Kidney (tissue), 14 donors: ENCODE measurements around the gene C14orf39. TPM values are rescaled to one million over a fixed set of nuclear protein-coding genes. Genes with fewer than 3 reads are reported as not detected.

Experiments used
- DNase-seq, 5 donors: peaks; one replicate each; pipeline ENCODE4 v3.0.0-alpha.2; 2013 to 2020
- FAIRE-seq: peaks from 2 replicates; lab custom pipeline; 2012; peaks lifted over from hg19 to GRCh38; lab: Jason Lieb, UNC
- H3K27ac ChIP-seq, 2 donors: one replicate each; pipeline ENCODE4 v1.7.0; 2013; ENCODE audit warnings: low read depth in 2 of 2, low read length in 2 of 2, inconsistent platforms in 1 of 2
- H3K27me3 ChIP-seq: one replicate; pipeline ENCODE4 v1.7.1; 2013; ENCODE audit warnings: low read length, inconsistent platforms; ENCODE audit not compliant: control insufficient read depth, insufficient read depth
- H3K36me3 ChIP-seq, 3 donors: one replicate each; pipeline versions ENCODE4 v1.7.0 to v1.7.1; 2013; ENCODE audit warnings: low read length in 3 of 3, control low read depth in 1 of 3, inconsistent platforms in 1 of 3; ENCODE audit not compliant: insufficient read depth in 3 of 3, control insufficient read depth in 2 of 3
- H3K4me1 ChIP-seq, 3 donors: one replicate each; pipeline versions ENCODE4 v1.7.0 to v1.7.1; 2013; ENCODE audit warnings: low read length in 3 of 3, inconsistent platforms in 1 of 3, low read depth in 1 of 3; ENCODE audit not compliant: control insufficient read depth in 2 of 3, insufficient read depth in 2 of 3
- H3K4me3 ChIP-seq, 3 donors: one replicate each; pipeline versions ENCODE4 v1.7.0 to v1.8.1; 2013; ENCODE audit warnings: low read length in 3 of 3, control low read depth in 1 of 3, inconsistent platforms in 1 of 3
- H3K9ac ChIP-seq, 3 donors: one replicate each; pipeline versions ENCODE4 v1.7.0 to v1.7.1; 2013; ENCODE audit warnings: low read length in 3 of 3, control low read depth in 1 of 3, inconsistent platforms in 1 of 3
- H3K9me3 ChIP-seq, 3 donors: one replicate each; pipeline versions ENCODE4 v1.7.0 to v1.7.1; 2013; ENCODE audit warnings: low read length in 3 of 3, control low read depth in 1 of 3, inconsistent platforms in 1 of 3; ENCODE audit not compliant: control insufficient read depth in 2 of 3, insufficient read depth in 1 of 3
- CTCF ChIP-seq: IDR thresholded peaks from 3 replicates; pipeline ENCODE4 v1.5.1; 2012; ENCODE audit warnings: mild to moderate bottlenecking, moderate library complexity, borderline replicate concordance; ENCODE audit not compliant: insufficient read depth; ENCODE audit errors: extremely low read depth
- intact Hi-C: fragments of 100-400 bp; cut with DNase I; formaldehyde crosslinking; loops from one replicate; pipeline ENCODE4 v1.11.1; 2022
- polyA plus RNA-seq: library from polyadenylated mRNA; stranded (reverse); fragments of 350-450 nt; fragmentation: Illumina TruSeq; extraction: RNeasy Lipid Tissue Mini Kit (QIAGEN cat#74804); gene quantifications from one replicate; pipeline ENCODE4 v1.2.3, GENCODE V29; 2014; ENCODE audit warnings: low read depth, low replicate concordance; ENCODE audit not compliant: insufficient read depth
- total RNA-seq: library from RNA; stranded (reverse); fragmentation: NEBNext Ultra II Directional; extraction: Animal tissue kit (Norgen Biotek cat#: 25700); gene quantifications from one replicate; pipeline ENCODE4 v1.2.1, GENCODE V29; 2021
- donor health status: control.
- donor health status: control.
- donor health status: control.
- donor health status: control.
- donor health status: control.
- donor health status: DM: yes; HTN: yes; CAD: no.
- donor health status: Normal renal cell carcinoma (clear cell type).

The C14orf39 gene
- total and polyA plus RNA-seq, 2 donors from 2014 or later = not detected

- no peak overlapping the region for H3K4me3 ChIP-seq
- no peak overlapping the region for H3K27ac ChIP-seq
- H3K36me3 ChIP-seq = no peaks in the 10 kb centered on the region
- FAIRE-seq (no peak), DNase-seq (peak in 3 of 5 donors; percentile 25 to 58 (median 35))
- H3K9ac ChIP-seq = no peak overlapping the region
- no peaks in the 10 kb centered on the region for H3K9me3 ChIP-seq
- H3K4me1 ChIP-seq = peaks cover 0 to 2% (median 0%) of the 10 kb centered on the region in 3 donors
- H3K27me3 ChIP-seq = peaks cover 81% of the 10 kb centered on the region
- intact Hi-C loops = no loop called here
- TF ChIP-seq CTCF = no peak
Measured at GRCh38 chr14:60509438-60510253, 23.8 kb upstream of the C14orf39 start.

GRCh38 chr14:60508707-60509437 is 23.0 kb upstream of the C14orf39 start, which contains the start of gene SIX6:
SIX6 (plus strand) TSS chr14:60509146; CDS start chr14:60509399, 253 bp downstream.
- H3K27ac ChIP-seq = no peak within 1 kb of the TSS
- DNase-seq = peak in 4 of 5 donors; percentile 78 to 89 (median 84)
- no peak for TF ChIP-seq CTCF
- H3K36me3 ChIP-seq = no peaks in the 10 kb centered on the region
- intact Hi-C loops = no loop called here
- H3K27me3 ChIP-seq = peaks cover 81% of the 10 kb centered on the region
- no peak within 1 kb of the TSS for H3K9ac ChIP-seq
- no peak within 1 kb of the TSS for H3K4me3 ChIP-seq
- no peaks in the 10 kb centered on the region for H3K9me3 ChIP-seq
- no peak for FAIRE-seq
- peaks cover 0 to 2% (median 0%) of the 10 kb centered on the region in 3 donors for H3K4me1 ChIP-seq

- no peak for TF ChIP-seq CTCF
- peaks cover 0 to 2% (median 0%) of the 10 kb centered on the region in 3 donors for H3K4me1 ChIP-seq
- peaks cover 81% of the 10 kb centered on the region for H3K27me3 ChIP-seq
- intact Hi-C loops = no loop called here
- no peaks in the 10 kb centered on the region for H3K9me3 ChIP-seq
- H3K9ac ChIP-seq = no peak overlapping the region
- DNase-seq (no peak), FAIRE-seq (no peak)
- no peak overlapping the region for H3K27ac ChIP-seq
- no peaks in the 10 kb centered on the region for H3K36me3 ChIP-seq
- H3K4me3 ChIP-seq = no peak overlapping the region
Measured at GRCh38 chr14:60508363-60508706, 22.5 kb upstream of the C14orf39 start.
